ENCODE data around the gene TMEM184A. TPM values are rescaled to one million over a fixed set of nuclear protein-coding genes. Genes with fewer than 3 reads are reported as not detected.

TMEM184A gene
- total and polyA plus RNA-seq, 2 of the 8 experiments (the other 6 are each of a cell fraction or from before 2014, with no cell fraction given): 1.8 to 2.1 TPM

GRCh38 chr7:1586827-1587705 lies 31.1 kb upstream of the TMEM184A start:
- no peak overlapping the region for H3K56ac ChIP-seq (replicated peaks; ENCODE audit: insufficient read length, low read depth, low read length)
- H3K27ac ChIP-seq (ENCODE audit: low read depth, low read length): no peak overlapping the region
- no peak overlapping the region for H3K14ac ChIP-seq (ENCODE audit: insufficient read length)
- 0 out of 7 replicates have a peak, but pooled peaks cover 0 to 2% (median 0%) of the 10 kb centered on the region in 4 experiments for H3K27me3 ChIP-seq (replicated peaks in 1 of 4; ENCODE audit: control insufficient read depth in 3 of 4, extremely low read depth in 1 of 4, insufficient read depth in 3 of 4, low read length in 3 of 4)
- no peak overlapping the region for H3K23ac ChIP-seq (ENCODE audit: insufficient read length)
- TF ChIP-seq SIN3A (conservative IDR thresholded peaks at IDR 0.05 in 1 of 2, IDR thresholded peaks at IDR 0.05 in 1 of 2; ENCODE audit: low read depth in 1 of 2, low read length in 2 of 2): no peak
- no peak overlapping the region for H2AFZ ChIP-seq (ENCODE audit: low read length)
- no peaks in the 10 kb centered on the region for H3K23me2 ChIP-seq (ENCODE audit: low read depth, low read length)
- H2BK5ac ChIP-seq (ENCODE audit: low read depth, low read length): peak overlapping the region; percentile 13; the same call in 1 of the 2 replicates
- 0 out of 2 replicates have a peak overlapping the region, but pooled peaks have one; percentile 39 for H2AK5ac ChIP-seq (ENCODE audit: low read depth, low read length)
- CTCF ChIA-PET (ENCODE audit: partially characterized antibody): interaction anchor here (1.3 kb wide), 1 partner anchor 31 kb away, joined by 4 read pairs; the partner anchor contains the start of gene TMEM184A
- H3K18ac ChIP-seq (ENCODE audit: extremely low read depth, low read length): no peak overlapping the region
- POLR2A ChIA-PET (ENCODE audit: partially characterized antibody): interaction anchor here (2.8 kb wide), 1 partner anchor 10 kb away, joined by 8 read pairs; no protein-coding TSS in a partner anchor
- FAIRE-seq (no peak), DNase-seq (ENCODE audit: low read depth in 1 of 2, low spot score in 2 of 2) (no peak)
- WGBS, 2 experiments (ENCODE audit: extremely low coverage in 1 of 2, insufficient coverage in 1 of 2, insufficient read length in 1 of 2, insufficient replicate concordance in 2 of 2, low coverage in 1 of 2, low lambda C conversion rate in 2 of 2, missing lambda C conversion rate in 1 of 2): 90% methylated on average over 36 of the region's 42 CpGs; no CpG with 5 or more reads in 1 of the 2 experiments
- H3K79me2 ChIP-seq (ENCODE audit: control insufficient read depth in 1 of 2, insufficient read depth in 2 of 2, low read length in 2 of 2): no peaks in the 10 kb centered on the region
- H3K4me1 ChIP-seq (replicated peaks in 1 of 4; ENCODE audit: control insufficient read depth in 3 of 4, insufficient read depth in 4 of 4, low read length in 3 of 4): no peaks in the 10 kb centered on the region
- H3K9me3 ChIP-seq (ENCODE audit: insufficient read depth in 2 of 2, low read depth in 1 of 2, low read length in 1 of 2): peaks cover 4 to 5% of the 10 kb centered on the region in 2 experiments; a peak in 2 of 4 replicates
- no peak overlapping the region for H2BK15ac ChIP-seq (ENCODE audit: low read length)
- H3K4ac ChIP-seq (replicated peaks; ENCODE audit: insufficient read length, low read depth, low read length): no peak overlapping the region
- no peaks in the 10 kb centered on the region; the same call in 1 of the 2 replicates for H3K79me1 ChIP-seq (ENCODE audit: low read depth, low read length)
- no peak overlapping the region for H2BK20ac ChIP-seq (ENCODE audit: low read length)
- no peak overlapping the region for H4K5ac ChIP-seq (ENCODE audit: insufficient read length, low read depth, low read length)
- H4K91ac ChIP-seq (replicated peaks; ENCODE audit: insufficient read length, low read length): no peak overlapping the region
- no peak overlapping the region for H2BK12ac ChIP-seq (ENCODE audit: low read depth, low read length)
- H3K9ac ChIP-seq (replicated peaks in 1 of 4; ENCODE audit: extremely low read depth in 1 of 4, low read depth in 3 of 4, low read length in 3 of 4): no peak overlapping the region
- no peak overlapping the region for H2BK120ac ChIP-seq (replicated peaks; ENCODE audit: low read depth, low read length)
- no peaks in the 10 kb centered on the region for H4K20me1 ChIP-seq (replicated peaks in 1 of 2; ENCODE audit: control insufficient read depth in 1 of 2, insufficient read depth in 2 of 2, low read length in 2 of 2)
- no peak overlapping the region for H3K4me3 ChIP-seq (ENCODE audit: extremely low read depth in 1 of 4, insufficient read depth in 2 of 4, low read depth in 3 of 4, low read length in 4 of 4)
- H3K4me2 ChIP-seq (ENCODE audit: insufficient read depth in 1 of 2, low read depth in 2 of 2, low read length in 2 of 2): no peak overlapping the region
- H3K36me3 ChIP-seq (ENCODE audit: control insufficient read depth in 2 of 4, insufficient read depth in 4 of 4, low read length in 3 of 4): no peaks in the 10 kb centered on the region
- no peak overlapping the region; the same call in 1 of the 2 replicates for H4K8ac ChIP-seq (ENCODE audit: extremely low read depth, insufficient read depth, low read length)
